Left colon (tissue), 2 donors: ENCODE data around the gene BCAS3. TPM values are rescaled to one million over a fixed set of nuclear protein-coding genes. Genes with fewer than 3 reads are reported as not detected.
A peak's percentile ranks its signal among the peaks of the same experiment; 100 is the strongest.
"Not testable (repeated sequence)": the region's sequence is repeated elsewhere in the genome, so short reads cannot be mapped to it uniquely, and the experiment has no call there.

Experiments
- ATAC-seq: fragments of 200-7000 bp; cut with Tn5 transposase; one replicate; pipeline ENCODE4 v1.9.1; 2020; ENCODE audit warnings: mild to moderate bottlenecking, moderate library complexity
- DNase-seq, 2 donors: peaks; one replicate each; pipeline ENCODE4 v3.0.0-alpha.2; 2020
- intact Hi-C, 2 donors: fragments of 100-400 bp; cut with DNase I in 1 of 2; cut with micrococcal nuclease in 1 of 2; formaldehyde crosslinking; loops; one replicate each; pipeline versions ENCODE4 v1.11.2 to v1.14.0; 2022; cut with DNase I, micrococcal nuclease
- total RNA-seq, 2 donors: library from RNA; stranded (reverse); fragmentation: NEBNext Ultra II Directional; extraction: Animal tissue kit (Norgen Biotek cat#: 25700); gene quantifications; one replicate each; pipeline ENCODE4 v1.2.1, GENCODE V29; 2021
- donor health status: DM: no; HTN: no; CAD: no.
- donor health status: DM: yes; HTN: yes; CAD: no.

Gene BCAS3
- total RNA-seq, 2 donors from 2014 or later, result 19.9 to 20.2 TPM

DNA sequence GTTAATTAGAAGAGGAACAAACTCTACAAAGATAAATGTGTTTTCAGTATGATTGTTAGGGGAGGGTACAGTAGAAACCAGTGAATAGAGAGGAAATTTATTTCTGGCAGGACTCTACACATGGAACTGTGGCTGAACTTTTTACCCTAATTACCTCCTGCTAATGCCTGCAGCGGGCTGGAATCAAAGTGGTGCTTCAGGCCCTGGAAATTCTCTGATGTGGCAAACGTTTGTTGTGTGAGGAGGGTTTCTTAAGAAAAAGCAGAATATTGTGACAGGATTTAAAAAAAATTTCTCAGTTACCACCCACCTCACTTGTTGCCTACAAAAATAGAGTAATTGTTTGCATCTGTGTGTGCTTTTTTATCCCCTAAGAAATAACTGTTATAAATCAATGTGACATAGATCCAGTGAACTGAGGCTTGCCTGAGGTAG is 154.5 kb downstream of the BCAS3 start:
- ATAC-seq (no peak), DNase-seq (no peak)
- intact Hi-C loops, result no loop called here

DNA sequence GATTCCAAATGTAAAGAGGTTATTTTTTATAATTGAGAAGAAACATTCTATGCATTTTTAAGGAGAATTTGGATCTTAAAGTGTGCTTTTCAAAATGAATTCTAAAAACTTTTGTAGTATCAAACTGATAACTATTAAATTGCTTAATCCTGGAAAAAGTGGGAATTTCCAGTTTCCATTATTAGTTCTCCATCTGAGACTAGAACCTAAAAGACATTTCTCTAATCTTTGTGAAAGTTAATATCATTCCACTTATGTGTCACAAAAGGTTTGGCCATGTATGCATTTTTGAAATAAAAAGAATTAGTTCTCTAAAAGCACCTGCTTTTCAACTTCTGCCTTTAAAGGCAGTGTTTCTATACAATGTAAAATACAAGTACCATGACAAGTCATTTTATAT is 155.0 kb downstream of the BCAS3 start:
- intact Hi-C loops, result no loop called here
- DNase-seq, result no peak
- no peak for ATAC-seq

DNA sequence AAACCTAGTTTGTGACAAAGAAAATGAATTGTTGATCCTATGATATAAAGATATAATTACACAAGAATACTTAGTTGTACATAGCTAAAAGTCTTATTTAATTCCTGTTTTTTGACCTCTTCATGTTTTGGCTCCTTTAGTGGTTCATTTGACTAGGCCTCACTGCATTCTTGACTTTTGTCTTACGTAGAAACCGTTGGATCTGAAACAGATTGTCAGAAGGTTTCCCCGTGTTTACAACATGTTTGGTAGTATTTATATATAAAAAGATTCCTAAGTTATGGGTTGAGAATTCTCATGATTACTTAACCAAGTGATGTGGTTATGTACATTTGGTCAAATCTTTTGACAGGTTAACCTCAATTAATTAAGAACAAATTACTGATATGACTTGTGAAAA is 162.8 kb downstream of the BCAS3 start:
- DNase-seq (no peak), ATAC-seq (no peak)
- intact Hi-C loops, result loop anchor here in 1 of 2 donors (10.0 kb wide), 1 partner anchor 56 kb away; no protein-coding TSS in a partner anchor

GRCh38 chr17:60845012-60845411 is 167.4 kb downstream of the BCAS3 start:
- intact Hi-C loops, result loop anchor here in 1 of 2 donors (10.0 kb wide), 1 partner anchor 60 kb away; no protein-coding TSS in a partner anchor
- no peak for DNase-seq
- no peak for ATAC-seq

GRCh38 chr17:60846175-60846574 is 168.5 kb downstream of the BCAS3 start:
- no peak for ATAC-seq
- no peak for DNase-seq
- intact Hi-C loops, result loop anchor here in 1 of 2 donors (10.0 kb wide), 1 partner anchor 61 kb away; no protein-coding TSS in a partner anchor

DNA sequence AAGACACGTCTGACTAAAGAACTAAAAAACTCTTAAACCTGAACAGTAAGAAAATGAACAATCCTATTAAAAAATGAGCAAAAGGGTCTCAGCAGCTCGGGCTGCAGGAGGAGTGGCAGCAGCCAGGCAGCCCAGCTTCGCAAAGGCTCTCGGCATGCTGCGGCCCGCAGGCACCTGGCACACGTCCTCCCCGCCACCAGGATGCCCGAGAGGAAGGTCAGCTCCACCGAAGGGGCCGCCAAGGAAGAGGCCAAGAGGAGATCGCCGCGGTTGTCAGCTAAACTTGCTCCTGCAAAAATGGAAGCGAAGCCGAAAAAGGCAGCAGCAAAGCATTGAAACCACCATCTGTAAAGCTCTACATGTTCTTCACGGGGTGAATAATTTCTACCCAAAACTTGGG is 173.5 kb downstream of the BCAS3 start:
- DNase-seq, result no peak
- intact Hi-C loops, result no loop called here
- no peak for ATAC-seq

DNA sequence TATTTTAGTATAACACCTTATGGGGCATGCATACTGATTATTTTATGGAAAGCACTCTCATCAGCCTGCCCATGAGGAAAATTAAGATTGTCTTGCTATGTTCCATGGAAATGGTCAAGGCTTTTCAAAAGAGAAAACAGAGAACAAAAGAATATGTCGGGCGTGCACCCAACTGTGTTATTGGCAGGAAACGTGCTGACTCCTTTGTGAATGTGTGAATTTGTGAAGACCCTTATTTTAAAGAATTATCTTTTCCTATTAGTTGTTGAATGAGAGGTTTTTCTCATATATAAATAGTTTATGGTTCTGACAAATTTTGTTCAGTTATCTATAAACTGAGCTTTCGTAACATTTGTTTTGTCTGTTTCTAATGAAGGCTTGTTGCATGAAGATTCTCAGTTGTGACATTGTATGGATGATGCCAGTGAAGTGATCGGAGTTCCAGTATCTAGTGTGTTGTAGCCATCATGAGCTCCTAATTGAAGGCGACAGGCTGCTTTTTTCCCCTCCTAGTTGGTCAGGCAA is 180.0 kb downstream of the BCAS3 start:
- ATAC-seq (no peak), DNase-seq (no peak)
- intact Hi-C loops, result no loop called here

GRCh38 chr17:60862482-60862881 is 184.8 kb downstream of the BCAS3 start:
- no peak for ATAC-seq
- DNase-seq, result no peak
- intact Hi-C loops, result no loop called here

- DNase-seq (no peak), ATAC-seq (no peak)
- intact Hi-C loops, result no loop called here
Observed at GRCh38 chr17:60863892-60864707, 186.4 kb downstream of the BCAS3 start.

- ATAC-seq (no peak), DNase-seq (no peak)
- intact Hi-C loops, result no loop called here
Observed at GRCh38 chr17:60864708-60865005, 187.0 kb downstream of the BCAS3 start.

- intact Hi-C loops, result no loop called here
- no peak for ATAC-seq
Observed at GRCh38 chr17:60874772-60875171, 197.1 kb downstream of the BCAS3 start.

DNA sequence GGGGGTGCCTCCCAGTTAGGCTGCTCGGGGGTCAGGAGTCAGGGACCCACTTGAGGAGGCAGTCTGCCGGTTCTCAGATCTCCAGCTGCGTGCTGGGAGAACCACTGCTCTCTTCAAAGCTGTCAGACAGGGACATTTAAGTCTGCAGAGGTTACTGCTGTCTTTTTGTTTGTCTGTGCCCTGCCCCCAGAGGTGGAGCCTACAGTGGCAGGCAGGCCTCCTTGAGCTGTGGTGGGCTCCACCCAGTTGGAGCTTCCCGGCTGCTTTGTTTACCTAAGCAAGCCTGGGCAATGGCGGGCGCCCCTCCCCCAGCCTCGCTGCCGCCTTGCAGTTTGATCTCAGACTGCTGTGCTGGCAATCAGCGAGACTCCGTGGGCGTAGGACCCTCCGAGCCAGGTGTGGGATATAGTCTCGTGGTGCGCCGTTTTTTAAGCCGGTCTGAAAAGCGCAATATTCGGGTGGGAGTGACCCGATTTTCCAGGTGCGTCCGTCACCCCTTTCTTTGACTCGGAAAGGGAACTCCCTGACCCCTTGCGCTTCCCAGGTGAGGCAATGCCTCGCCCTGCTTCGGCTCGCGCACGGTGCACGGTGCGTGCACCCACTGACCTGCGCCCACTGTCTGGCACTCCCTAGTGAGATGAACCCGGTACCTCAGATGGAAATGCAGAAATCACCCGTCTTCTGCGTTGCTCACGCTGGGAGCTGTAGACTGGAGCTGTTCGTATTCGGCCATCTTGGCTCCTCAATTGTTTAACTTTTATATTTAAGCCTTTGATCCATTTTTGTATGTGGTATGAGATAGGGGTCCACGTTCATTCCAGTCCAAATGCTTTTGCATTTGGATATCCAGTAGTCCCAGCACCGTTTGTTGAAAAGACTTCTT is 209.3 kb downstream of the BCAS3 start:
- intact Hi-C loops, ATAC-seq: not testable (repeated sequence)
- DNase-seq, result peak in 1 of 2 donors; percentile 28

More at GRCh38 chr17:60874772-60875171, 197.1 kb downstream of the BCAS3 start:
- DNase-seq, result no peak

DNA sequence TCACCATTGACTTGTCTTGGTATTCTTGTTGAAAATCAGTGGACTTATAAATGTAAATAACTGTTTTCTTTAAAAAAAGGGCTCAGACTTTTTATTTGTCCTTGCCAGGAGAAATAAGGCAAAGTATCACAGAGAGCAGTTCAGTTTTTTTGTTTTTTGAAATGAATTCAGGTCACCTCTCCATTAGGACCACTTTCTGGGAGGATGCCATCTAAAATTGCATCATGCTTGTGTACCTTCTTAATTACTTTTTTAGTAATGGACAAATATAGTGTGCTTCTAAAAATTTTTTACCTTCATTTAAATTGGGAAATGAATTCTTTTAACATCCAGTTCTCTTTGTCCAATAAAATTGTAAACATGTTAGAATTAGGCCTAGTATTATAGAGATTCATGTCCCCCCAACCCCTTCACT is 210.0 kb downstream of the BCAS3 start:
- no peak for ATAC-seq
- intact Hi-C loops, result no loop called here
- no peak for DNase-seq

DNA sequence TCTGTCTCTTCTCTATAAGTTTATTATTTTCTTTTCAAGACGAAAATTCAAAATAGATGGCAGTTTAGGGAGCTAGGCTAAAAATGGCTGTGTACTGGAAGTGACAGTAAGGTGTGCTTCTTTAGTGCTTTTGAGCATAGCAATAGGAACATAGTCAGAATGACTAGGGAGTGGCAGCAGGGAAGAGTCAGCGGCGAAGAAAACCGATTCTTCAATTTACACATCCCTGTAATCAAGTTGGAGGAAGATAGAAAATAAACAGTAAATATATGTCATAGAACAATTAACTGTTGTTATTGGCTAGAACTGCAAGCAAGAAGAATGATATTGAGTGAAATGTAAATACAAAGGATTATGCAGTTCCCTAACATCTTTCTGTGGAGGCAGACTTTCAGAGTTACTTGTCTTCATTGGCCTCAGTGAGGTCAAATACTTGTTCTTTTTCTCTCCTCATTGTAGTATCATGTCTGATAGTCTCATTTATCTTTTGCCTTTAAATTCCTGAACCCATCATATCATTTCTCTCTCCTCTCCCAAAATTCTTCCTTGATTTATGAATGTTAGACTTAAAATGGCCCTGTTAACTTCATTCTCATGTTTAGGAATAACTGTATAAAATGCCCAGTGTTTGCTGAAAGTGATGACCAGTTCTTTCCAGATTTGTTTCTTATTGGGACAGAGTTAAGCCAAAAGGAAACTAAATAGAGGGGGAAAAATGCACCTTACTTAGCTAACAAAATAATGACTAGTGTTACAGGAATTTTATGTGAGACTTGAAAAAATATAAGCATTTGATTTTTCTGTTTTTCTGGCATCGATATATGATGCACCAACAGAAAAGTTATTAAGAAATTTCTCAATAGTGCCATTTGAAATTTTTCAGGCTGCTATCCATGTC is 211.4 kb downstream of the BCAS3 start:
- intact Hi-C loops, result no loop called here
- DNase-seq (no peak), ATAC-seq (no peak)

GRCh38 chr17:60891149-60891548 is 213.5 kb downstream of the BCAS3 start:
- DNase-seq, result no peak
- intact Hi-C loops, result no loop called here
- ATAC-seq, result no peak

GRCh38 chr17:60893475-60893874 is 215.8 kb downstream of the BCAS3 start:
- no peak for ATAC-seq
- intact Hi-C loops, result no loop called here
- DNase-seq, result no peak

DNA sequence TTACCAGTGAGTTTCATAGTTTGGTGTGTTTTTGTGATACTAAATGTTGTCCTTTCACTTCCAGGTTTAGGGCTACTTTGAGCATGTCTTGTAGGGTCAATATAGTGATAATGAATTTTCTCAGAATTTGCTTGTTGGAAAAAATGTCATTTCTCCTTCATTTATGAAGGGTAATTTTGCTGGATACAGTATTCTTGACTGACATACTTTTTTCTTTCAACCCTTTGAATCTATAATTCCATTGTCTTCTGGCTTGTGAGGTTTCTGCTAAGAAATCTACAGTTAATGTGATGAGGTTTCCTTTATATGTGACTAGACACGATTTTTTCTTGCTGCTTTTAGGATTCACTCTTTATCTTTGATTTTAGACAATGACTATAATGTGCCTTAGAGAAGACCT is 219.3 kb downstream of the BCAS3 start:
- DNase-seq (no peak), ATAC-seq (no peak)
- intact Hi-C loops, result no loop called here

GRCh38 chr17:60899115-60899514 is 221.5 kb downstream of the BCAS3 start:
- ATAC-seq (no peak), DNase-seq (no peak)
- intact Hi-C loops, result no loop called here

DNA sequence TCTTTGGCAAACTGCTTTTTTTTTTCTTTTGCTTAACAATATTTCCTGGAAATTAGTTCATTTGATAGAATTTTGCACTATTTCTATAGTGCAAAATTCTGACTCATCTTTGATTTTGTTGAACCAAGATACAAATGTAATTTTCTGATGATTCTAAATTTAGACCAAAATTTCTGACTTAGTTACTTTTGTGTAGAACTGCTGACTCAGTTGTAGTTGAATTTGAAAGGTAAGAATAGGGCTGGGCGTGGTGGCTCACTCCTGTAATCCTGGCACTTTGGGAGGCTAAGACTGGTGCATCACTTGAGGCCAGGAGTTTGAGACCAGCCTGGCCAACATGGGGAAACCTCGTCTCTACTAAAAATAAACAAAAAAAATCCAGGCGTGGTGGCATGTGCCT is 223.0 kb downstream of the BCAS3 start:
- intact Hi-C loops, result no loop called here
- DNase-seq (no peak), ATAC-seq (no peak)
